H1 (cell line): ENCODE results near the gene PKIB. TPM values are rescaled to one million over a fixed set of nuclear protein-coding genes. Genes with fewer than 3 reads are reported as not detected.

Experiments used
- CHD7 ChIP-seq: fragments of 300-600 bp; sonication (generic); IDR thresholded peaks from 2 replicates; pipeline ENCODE4 v1.7.1; 2012; ENCODE audit warnings: low read length, moderate library complexity, mild to moderate bottlenecking, inconsistent platforms; ENCODE audit not compliant: insufficient replicate concordance
- FOSL1 ChIP-seq: IDR thresholded peaks from 2 replicates; pipeline ENCODE4 v1.6.1; 2011; ENCODE audit warnings: mild to moderate bottlenecking, low read depth, low read length, moderate library complexity; ENCODE audit not compliant: insufficient read depth
- NANOG ChIP-seq: IDR thresholded peaks from 2 replicates; pipeline ENCODE4 v1.6.1; 2011; ENCODE audit warnings: low read length, low read depth, mild to moderate bottlenecking, inconsistent platforms; ENCODE audit not compliant: insufficient read depth, poor library complexity, severe bottlenecking
- SRF ChIP-seq: IDR thresholded peaks from 2 replicates; pipeline ENCODE4 v1.6.1; 2011; ENCODE audit warnings: mild to moderate bottlenecking, low read depth, low read length, moderate library complexity
- polyA plus RNA-seq, 7 experiments: library from polyadenylated mRNA; depleted of rRNA in 3 of 7; stranded (reverse) in 5 of 7; unstranded in 2 of 7; fragments of >200 nt in 5 of 7; fragments of 200-250 nt in 2 of 7; gene quantifications; 1 replicate in 5 of 7; 2 replicates in 1 of 7; 4 replicates in 1 of 7; pipeline versions ENCODE4 v1.2.1 to v1.2.3, GENCODE V29; 2011 to 2013; ENCODE audit warnings: missing spikeins in 2 of 7, mixed read lengths in 2 of 7
- total RNA-seq: library from RNA; stranded (reverse); fragmentation: NEBNext Ultra II Directional; extraction: Animal tissue kit (Norgen Biotek cat#: 25700); gene quantifications from 2 replicates; pipeline ENCODE4 v1.2.1, GENCODE V29; 2021
- TF ChIP-seq, protein P1 (sequence below): IDR thresholded peaks from 2 replicates; pipeline ENCODE4 v1.6.1; 2012; ENCODE audit warnings: inconsistent platforms

The PKIB gene
- total and polyA plus RNA-seq, 2 of the 8 experiments (the other 6 are each of a cell fraction or from before 2014, with no cell fraction given) = 13.5 to 73.3 TPM

- TF ChIP-seq CHD7 (no peak), NANOG (no peak), SRF (no peak), FOSL1 (no peak)
- TF ChIP-seq, protein P1, sequence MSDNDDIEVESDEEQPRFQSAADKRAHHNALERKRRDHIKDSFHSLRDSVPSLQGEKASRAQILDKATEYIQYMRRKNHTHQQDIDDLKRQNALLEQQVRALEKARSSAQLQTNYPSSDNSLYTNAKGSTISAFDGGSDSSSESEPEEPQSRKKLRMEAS = no peak
Measured at GRCh38 chr6:122568797-122569221, 41.4 kb upstream of the PKIB start (continued).
